ENCODE data around the gene FGD6. TPM values are rescaled to one million over a fixed set of nuclear protein-coding genes. Genes with fewer than 3 reads are reported as not detected.

The FGD6 gene
- total and polyA plus RNA-seq, 4 donors = 2.4 to 26.4 (median 9.0) TPM

GRCh38 chr12:95169368-95169767 is 47.9 kb downstream of the FGD6 start:
- TF ChIP-seq, protein P1, sequence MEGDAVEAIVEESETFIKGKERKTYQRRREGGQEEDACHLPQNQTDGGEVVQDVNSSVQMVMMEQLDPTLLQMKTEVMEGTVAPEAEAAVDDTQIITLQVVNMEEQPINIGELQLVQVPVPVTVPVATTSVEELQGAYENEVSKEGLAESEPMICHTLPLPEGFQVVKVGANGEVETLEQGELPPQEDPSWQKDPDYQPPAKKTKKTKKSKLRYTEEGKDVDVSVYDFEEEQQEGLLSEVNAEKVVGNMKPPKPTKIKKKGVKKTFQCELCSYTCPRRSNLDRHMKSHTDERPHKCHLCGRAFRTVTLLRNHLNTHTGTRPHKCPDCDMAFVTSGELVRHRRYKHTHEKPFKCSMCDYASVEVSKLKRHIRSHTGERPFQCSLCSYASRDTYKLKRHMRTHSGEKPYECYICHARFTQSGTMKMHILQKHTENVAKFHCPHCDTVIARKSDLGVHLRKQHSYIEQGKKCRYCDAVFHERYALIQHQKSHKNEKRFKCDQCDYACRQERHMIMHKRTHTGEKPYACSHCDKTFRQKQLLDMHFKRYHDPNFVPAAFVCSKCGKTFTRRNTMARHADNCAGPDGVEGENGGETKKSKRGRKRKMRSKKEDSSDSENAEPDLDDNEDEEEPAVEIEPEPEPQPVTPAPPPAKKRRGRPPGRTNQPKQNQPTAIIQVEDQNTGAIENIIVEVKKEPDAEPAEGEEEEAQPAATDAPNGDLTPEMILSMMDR (IDR thresholded peaks at IDR 0.05; ENCODE audit: control extremely low read depth, extremely low read depth) = no peak
- Histone ChIP-seq H3K27ac (ENCODE audit: low read depth in 1 of 2, low read length in 1 of 2) (no peak overlapping the region), H3K9ac (ENCODE audit: insufficient read depth in 1 of 2, low read length in 2 of 2) (no peak overlapping the region), H3K4me1 (ENCODE audit: control insufficient read depth in 5 of 5, insufficient read depth in 5 of 5, low read length in 5 of 5) (peaks cover 2 to 23% (median 14%) of the 10 kb centered on the region in 5 donors), H3K27me3 (ENCODE audit: control insufficient read depth in 3 of 3, insufficient read depth in 3 of 3, low read length in 2 of 3) (no peaks in the 10 kb centered on the region), H3K4me3 (no peak overlapping the region), H3K9me3 (ENCODE audit: control insufficient read depth in 4 of 4, insufficient read depth in 3 of 4, low read length in 3 of 4) (no peaks in the 10 kb centered on the region), H3K36me3 (ENCODE audit: control insufficient read depth in 4 of 4, insufficient read depth in 4 of 4, low read length in 4 of 4) (peaks cover 0 to 7% (median 0%) of the 10 kb centered on the region in 4 donors)
- 32 to 48% methylated on average over 4 of the region's 4 CpGs for WGBS, 2 donors
- ATAC-seq (ENCODE audit: insufficient read depth, low FRiP score) = peak; percentile 60
- DNase-seq = peak in 1 of 3 donors; percentile 33

GRCh38 chr12:95168746-95169145 is 48.5 kb downstream of the FGD6 start:
- peaks cover 0 to 7% (median 0%) of the 10 kb centered on the region in 4 donors for H3K36me3 ChIP-seq (ENCODE audit: control insufficient read depth in 4 of 4, insufficient read depth in 4 of 4, low read length in 4 of 4)
- H3K4me3 ChIP-seq = no peak overlapping the region
- H3K27ac ChIP-seq (ENCODE audit: low read depth in 1 of 2, low read length in 1 of 2) = no peak overlapping the region
- H3K9me3 ChIP-seq (ENCODE audit: control insufficient read depth in 4 of 4, insufficient read depth in 3 of 4, low read length in 3 of 4) = no peaks in the 10 kb centered on the region
- 81 to 89% methylated on average over 2 of the region's 2 CpGs for WGBS, 2 donors
- H3K9ac ChIP-seq (ENCODE audit: insufficient read depth in 1 of 2, low read length in 2 of 2) = no peak overlapping the region
- TF ChIP-seq, protein P1 (IDR thresholded peaks at IDR 0.05; ENCODE audit: control extremely low read depth, extremely low read depth) = no peak
- H3K27me3 ChIP-seq (ENCODE audit: control insufficient read depth in 3 of 3, insufficient read depth in 3 of 3, low read length in 2 of 3) = no peaks in the 10 kb centered on the region
- ATAC-seq (ENCODE audit: insufficient read depth, low FRiP score) (no peak), DNase-seq (no peak)
- H3K4me1 ChIP-seq (ENCODE audit: control insufficient read depth in 5 of 5, insufficient read depth in 5 of 5, low read length in 5 of 5) = peaks cover 2 to 21% (median 11%) of the 10 kb centered on the region in 5 donors

DNA sequence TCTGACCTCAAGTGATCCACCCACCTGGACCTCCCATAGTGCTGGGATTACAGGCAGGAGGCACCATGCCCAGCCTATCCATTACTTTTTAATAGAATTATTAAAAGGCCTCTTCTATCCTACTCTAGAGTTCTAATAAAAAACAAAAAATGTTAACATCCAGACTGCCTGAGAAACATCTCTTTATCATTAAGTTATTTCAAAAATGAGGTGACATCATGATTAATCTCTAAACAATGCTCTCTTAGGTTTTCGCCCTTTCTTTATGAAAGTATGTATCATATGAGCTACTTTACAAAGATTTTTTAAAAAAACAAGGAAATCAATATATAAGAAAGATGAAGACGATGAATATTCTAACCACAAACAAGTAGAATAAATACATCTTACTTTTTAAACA is 52.6 kb downstream of the FGD6 start:
- H3K9me3 ChIP-seq (ENCODE audit: control insufficient read depth in 4 of 4, insufficient read depth in 3 of 4, low read length in 3 of 4) = no peaks in the 10 kb centered on the region
- H3K9ac ChIP-seq (ENCODE audit: insufficient read depth in 1 of 2, low read length in 2 of 2) = no peak overlapping the region
- DNase-seq = no peak
- TF ChIP-seq, protein P1 (IDR thresholded peaks at IDR 0.05; ENCODE audit: control extremely low read depth, extremely low read depth) = no peak
- H3K4me3 ChIP-seq = no peak overlapping the region
- peaks cover 0 to 4% (median under 1%) of the 10 kb centered on the region in 4 donors for H3K36me3 ChIP-seq (ENCODE audit: control insufficient read depth in 4 of 4, insufficient read depth in 4 of 4, low read length in 4 of 4)
- WGBS, 2 donors = 88 to 89% methylated on average over 2 of the region's 2 CpGs
- no peak overlapping the region for H3K27ac ChIP-seq (ENCODE audit: low read depth in 1 of 2, low read length in 1 of 2)
- peaks cover 0 to 16% (median 3%) of the 10 kb centered on the region in 5 donors for H3K4me1 ChIP-seq (ENCODE audit: control insufficient read depth in 5 of 5, insufficient read depth in 5 of 5, low read length in 5 of 5)
- no peaks in the 10 kb centered on the region for H3K27me3 ChIP-seq (ENCODE audit: control insufficient read depth in 3 of 3, insufficient read depth in 3 of 3, low read length in 2 of 3)
- no peak for ATAC-seq (ENCODE audit: insufficient read depth, low FRiP score)

DNA sequence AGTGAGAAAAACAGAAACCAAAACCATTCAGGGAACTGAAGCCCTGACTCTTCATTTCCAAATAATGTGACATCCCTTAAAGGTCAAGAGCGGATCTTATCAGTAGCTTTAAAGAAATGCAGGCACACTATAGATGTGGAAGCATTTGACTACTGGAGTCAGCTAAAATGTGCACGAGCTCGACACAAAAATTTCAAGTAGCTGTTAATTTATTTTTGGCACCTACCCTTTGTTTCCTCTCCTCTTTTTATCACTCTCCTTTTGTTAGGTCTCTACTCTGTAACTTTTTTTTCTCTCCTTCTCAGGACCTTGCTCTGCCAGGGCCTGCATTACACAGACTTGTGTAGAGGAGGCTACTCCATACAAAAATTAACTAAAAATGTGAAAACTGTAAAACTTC is 58.3 kb downstream of the FGD6 start:
- TF ChIP-seq, protein P1 (IDR thresholded peaks at IDR 0.05; ENCODE audit: control extremely low read depth, extremely low read depth) = no peak
- H3K9ac ChIP-seq (ENCODE audit: insufficient read depth in 1 of 2, low read length in 2 of 2) = no peak overlapping the region
- WGBS, 2 donors = 52 to 72% methylated on average over 3 of the region's 3 CpGs
- ATAC-seq (ENCODE audit: insufficient read depth, low FRiP score) (no peak), DNase-seq (no peak)
- peaks cover 0 to 11% (median 3%) of the 10 kb centered on the region in 5 donors for H3K4me1 ChIP-seq (ENCODE audit: control insufficient read depth in 5 of 5, insufficient read depth in 5 of 5, low read length in 5 of 5)
- H3K4me3 ChIP-seq = no peak overlapping the region
- H3K9me3 ChIP-seq (ENCODE audit: control insufficient read depth in 4 of 4, insufficient read depth in 3 of 4, low read length in 3 of 4) = no peaks in the 10 kb centered on the region
- no peaks in the 10 kb centered on the region for H3K27me3 ChIP-seq (ENCODE audit: control insufficient read depth in 3 of 3, insufficient read depth in 3 of 3, low read length in 2 of 3)
- H3K36me3 ChIP-seq (ENCODE audit: control insufficient read depth in 4 of 4, insufficient read depth in 4 of 4, low read length in 4 of 4) = peaks cover 0 to 4% (median under 1%) of the 10 kb centered on the region in 4 donors
- no peak overlapping the region for H3K27ac ChIP-seq (ENCODE audit: low read depth in 1 of 2, low read length in 1 of 2)
